CD4-positive, alpha-beta T cell treated with Interleukin-4 for 1 hour (primary cell): ENCODE data around the gene SMO.
A peak's percentile ranks its signal among the peaks of the same experiment; 100 is the strongest.

Source experiments
- DNase-seq, 2 donors: peaks; one replicate each; pipeline ENCODE4 v3.0.0-alpha.2; 2020 to 2022

SMO gene

GRCh38 chr7:129188372-129188891 lies at the start of gene SMO:
TSS of gene SMO (plus strand) at chr7:129188633. CDS start at chr7:129189152, 519 bp downstream.
- no peak for DNase-seq

GRCh38 chr7:129143724-129144094 lies 44.7 kb upstream of the SMO start:
- no peak for DNase-seq

GRCh38 chr7:129144095-129144833 lies 44.2 kb upstream of the SMO start, which contains the start of gene TSPAN33:
TSS of gene TSPAN33 (plus strand) at chr7:129144707. CDS start at chr7:129144981, 274 bp downstream.
- DNase-seq = peak; percentile 62 to 68

GRCh38 chr7:129144834-129145668 lies 43.4 kb upstream of the SMO start:
- DNase-seq = peak in 1 of 2 donors; percentile 17

GRCh38 chr7:129146237-129146979 lies 42.0 kb upstream of the SMO start:
- DNase-seq = peak in 1 of 2 donors; percentile 37

- DNase-seq = no peak
These were observed 40.7 kb upstream of the SMO start for GRCh38 chr7:129147731-129148130.

- DNase-seq = no peak
These were observed 38.9 kb upstream of the SMO start for GRCh38 chr7:129149511-129149910.

- no peak for DNase-seq
These were observed 38.0 kb upstream of the SMO start for GRCh38 chr7:129150199-129150996.

GRCh38 chr7:129157651-129158050 lies 30.8 kb upstream of the SMO start:
- no peak for DNase-seq

GRCh38 chr7:129159539-129159938 lies 28.9 kb upstream of the SMO start:
- DNase-seq = no peak

- DNase-seq = no peak
These were observed 28.1 kb upstream of the SMO start for GRCh38 chr7:129160161-129160905.

GRCh38 chr7:129161524-129162225 lies 26.8 kb upstream of the SMO start:
- DNase-seq = no peak

GRCh38 chr7:129162732-129163131 lies 25.7 kb upstream of the SMO start:
- no peak for DNase-seq

- peak in 1 of 2 donors; percentile 50 for DNase-seq
These were observed 24.4 kb upstream of the SMO start for GRCh38 chr7:129163875-129164544.

GRCh38 chr7:129166745-129167144 lies 21.7 kb upstream of the SMO start:
- DNase-seq = no peak

- no peak for DNase-seq
These were observed 20.6 kb upstream of the SMO start for GRCh38 chr7:129167817-129168216.

- DNase-seq = no peak
These were observed 20.0 kb upstream of the SMO start for GRCh38 chr7:129168231-129169021.

GRCh38 chr7:129169171-129169671 lies 19.2 kb upstream of the SMO start:
- DNase-seq = no peak
